SK-N-SH treated with all-trans-retinoic acid at 6 μM for 48 hours (cell line): ENCODE measurements around the gene DYNC2I2.

Experiments used
- ATAC-seq: fragments of 200-7000 bp; cut with Tn5 transposase; 3 replicates; pipeline ENCODE4 v1.9.1; 2020; ENCODE audit warnings: mild to moderate bottlenecking, moderate library complexity
- ARNTL ChIP-seq: fragments of 450-650 bp; formaldehyde crosslinking; IDR thresholded peaks from 2 replicates; pipeline ENCODE4 v1.5.0; 2020; ENCODE audit warnings: low read depth, mild to moderate bottlenecking, moderate library complexity, borderline replicate concordance
- BACH2 ChIP-seq: fragments of 250-450 bp; sonication (Bioruptor Pico); IDR thresholded peaks from 2 replicates; pipeline ENCODE4 v1.9.0; 2021; ENCODE audit warnings: mild to moderate bottlenecking, borderline replicate concordance
- CREB5 ChIP-seq: fragments of 250-450 bp; sonication (Bioruptor Pico); IDR thresholded peaks from 2 replicates; pipeline ENCODE4 v1.5.1; 2020; ENCODE audit warnings: low read depth, mild to moderate bottlenecking, moderate library complexity
- CSDC2 ChIP-seq: fragments of 250-450 bp; sonication (Bioruptor Pico); IDR thresholded peaks from 2 replicates; pipeline ENCODE4 v1.5.0; 2020; ENCODE audit warnings: mild to moderate bottlenecking, moderate library complexity
- CSRNP3 ChIP-seq: fragments of 250-450 bp; sonication (Bioruptor Pico); IDR thresholded peaks from 2 replicates; pipeline ENCODE4 v1.5.1; 2021; ENCODE audit warnings: mild to moderate bottlenecking, moderate library complexity
- ESRRG ChIP-seq: fragments of 250-450 bp; sonication (Bioruptor Pico); IDR thresholded peaks from 2 replicates; pipeline ENCODE4 v1.6.1; 2021; ENCODE audit warnings: mild to moderate bottlenecking
- GLIS3 ChIP-seq: fragments of 250-450 bp; sonication (Bioruptor Pico); IDR thresholded peaks from 2 replicates; pipeline ENCODE4 v1.5.0; 2020; ENCODE audit warnings: mild to moderate bottlenecking, moderate library complexity
- ISL1 ChIP-seq: fragments of 250-450 bp; sonication (Bioruptor Pico); IDR thresholded peaks from 2 replicates; pipeline ENCODE4 v2.1.2; 2022; ENCODE audit warnings: mild to moderate bottlenecking, moderate library complexity
- OSR1 ChIP-seq: fragments of 250-450 bp; sonication (Bioruptor Pico); IDR thresholded peaks from 2 replicates; pipeline ENCODE4 v1.8.0; 2022; ENCODE audit warnings: moderate library complexity, mild to moderate bottlenecking, inconsistent platforms
- PATZ1 ChIP-seq: fragments of 250-450 bp; sonication (Bioruptor Pico); IDR thresholded peaks from 2 replicates; pipeline ENCODE4 v1.8.0; 2020; ENCODE audit warnings: mild to moderate bottlenecking, moderate library complexity, borderline replicate concordance
- POU6F1 ChIP-seq: fragments of 250-450 bp; sonication (Bioruptor Pico); IDR thresholded peaks from 2 replicates; pipeline ENCODE4 v1.8.0; 2021; ENCODE audit warnings: low read depth, mild to moderate bottlenecking, moderate library complexity, borderline replicate concordance
- PPARA ChIP-seq: fragments of 250-450 bp; sonication (Bioruptor Pico); IDR thresholded peaks from 2 replicates; pipeline ENCODE4 v1.5.0; 2020; ENCODE audit warnings: mild to moderate bottlenecking, borderline replicate concordance
- RARB ChIP-seq: fragments of 250-450 bp; sonication (Bioruptor Pico); IDR thresholded peaks from 2 replicates; pipeline ENCODE4 v1.8.0; 2021; ENCODE audit warnings: mild to moderate bottlenecking, moderate library complexity
- SNAI2 ChIP-seq: fragments of 250-450 bp; sonication (Bioruptor Pico); IDR thresholded peaks from 2 replicates; pipeline ENCODE4 v1.5.0; 2020; ENCODE audit warnings: mild to moderate bottlenecking, moderate library complexity
- TCF4 ChIP-seq: fragments of 250-450 bp; sonication (Bioruptor Pico); IDR thresholded peaks from 2 replicates; pipeline ENCODE4 v1.8.0; 2021; ENCODE audit warnings: mild to moderate bottlenecking, moderate library complexity, borderline replicate concordance
- TSHZ2 ChIP-seq: fragments of 250-450 bp; sonication (Bioruptor Pico); IDR thresholded peaks from 2 replicates; pipeline ENCODE4 v1.5.0; 2020; ENCODE audit warnings: mild to moderate bottlenecking, moderate library complexity
- ZC3H10 ChIP-seq: fragments of 250-450 bp; sonication (Bioruptor Pico); IDR thresholded peaks from 2 replicates; pipeline ENCODE4 v1.5.1; 2021; ENCODE audit warnings: mild to moderate bottlenecking, moderate library complexity
- ZFP3 ChIP-seq: fragments of 250-450 bp; sonication (Bioruptor Pico); IDR thresholded peaks from 2 replicates; pipeline ENCODE4 v1.5.0; 2020; ENCODE audit warnings: mild to moderate bottlenecking, moderate library complexity
- ZFP30 ChIP-seq: fragments of 450-650 bp; formaldehyde crosslinking; IDR thresholded peaks from 2 replicates; pipeline ENCODE4 v1.5.0; 2022; ENCODE audit warnings: mild to moderate bottlenecking, moderate library complexity
- ZNF565 ChIP-seq: fragments of 450-650 bp; formaldehyde crosslinking; conservative IDR thresholded peaks from 2 replicates; pipeline ENCODE4 v1.5.0; 2020; ENCODE audit warnings: low read depth, mild to moderate bottlenecking, moderate library complexity
- ZNF70 ChIP-seq: fragments of 450-650 bp; formaldehyde crosslinking; IDR thresholded peaks from 2 replicates; pipeline ENCODE4 v1.5.0; 2020; ENCODE audit warnings: mild to moderate bottlenecking, moderate library complexity
- ZNF8 ChIP-seq: fragments of 450-650 bp; formaldehyde crosslinking; IDR thresholded peaks from 2 replicates; pipeline ENCODE4 v1.5.0; 2020; ENCODE audit warnings: mild to moderate bottlenecking, moderate library complexity

The DYNC2I2 gene

GRCh38 chr9:128619127-128619526 is 37.5 kb downstream of the DYNC2I2 start (continued):
- TF ChIP-seq SNAI2 (CRISPR knock-in tag) (no peak), TCF4 (no peak), ZNF8 (CRISPR knock-in tag) (no peak), GLIS3 (CRISPR knock-in tag) (no peak), BACH2 (CRISPR knock-in tag) (no peak), ZNF565 (CRISPR knock-in tag) (no peak), PPARA (no peak), ARNTL (CRISPR knock-in tag) (no peak), ESRRG (CRISPR knock-in tag) (no peak)

- no peak for TF ChIP-seq ZNF70 (CRISPR knock-in tag)
- no peak for TF ChIP-seq PPARA
- TF ChIP-seq ZNF565 (CRISPR knock-in tag), result no peak
- no peak for TF ChIP-seq ZFP30 (CRISPR knock-in tag)
- no peak for TF ChIP-seq ZFP3
- TF ChIP-seq TCF4, result no peak
- TF ChIP-seq PATZ1 (CRISPR knock-in tag), result no peak
- no peak for TF ChIP-seq ISL1
- no peak for TF ChIP-seq CSDC2
- TF ChIP-seq TSHZ2 (CRISPR knock-in tag), result no peak
- no peak for TF ChIP-seq ZC3H10
- no peak for TF ChIP-seq RARB (CRISPR knock-in tag)
- no peak for TF ChIP-seq GLIS3 (CRISPR knock-in tag)
- no peak for TF ChIP-seq SNAI2 (CRISPR knock-in tag)
- TF ChIP-seq OSR1, result no peak
- TF ChIP-seq ESRRG (CRISPR knock-in tag), result no peak
- TF ChIP-seq CREB5 (CRISPR knock-in tag), result no peak
- ATAC-seq, result no peak
These were observed 38.7 kb downstream of the DYNC2I2 start for GRCh38 chr9:128617943-128618342.

- TF ChIP-seq ZNF8 (CRISPR knock-in tag) (no peak), GLIS3 (CRISPR knock-in tag) (no peak), ARNTL (CRISPR knock-in tag) (no peak), CSDC2 (no peak), ISL1 (no peak), ESRRG (CRISPR knock-in tag) (no peak), CSRNP3 (CRISPR knock-in tag) (no peak), ZFP30 (CRISPR knock-in tag) (no peak), POU6F1 (no peak), OSR1 (no peak), SNAI2 (CRISPR knock-in tag) (no peak), PPARA (no peak), ZC3H10 (no peak), ZNF565 (CRISPR knock-in tag) (no peak), ZNF70 (CRISPR knock-in tag) (no peak), BACH2 (CRISPR knock-in tag) (no peak), RARB (CRISPR knock-in tag) (no peak), PATZ1 (CRISPR knock-in tag) (no peak), TSHZ2 (CRISPR knock-in tag) (no peak)
- no peak for ATAC-seq
These were observed 41.1 kb downstream of the DYNC2I2 start for GRCh38 chr9:128615571-128615970.
